IPS DF 4.7 (cell line): Measurements from ENCODE around the gene SCN8A.
"Not testable (repeated sequence)": the region's sequence is repeated elsewhere in the genome, so short reads cannot be mapped to it uniquely, and the experiment has no call there.

ENCODE experiments used
- DNase-seq: peaks from one replicate; pipeline ENCODE4 v3.0.0-alpha.2; 2013; ENCODE audit warnings: low spot score; ENCODE audit errors: extremely low read depth

SCN8A gene

DNA sequence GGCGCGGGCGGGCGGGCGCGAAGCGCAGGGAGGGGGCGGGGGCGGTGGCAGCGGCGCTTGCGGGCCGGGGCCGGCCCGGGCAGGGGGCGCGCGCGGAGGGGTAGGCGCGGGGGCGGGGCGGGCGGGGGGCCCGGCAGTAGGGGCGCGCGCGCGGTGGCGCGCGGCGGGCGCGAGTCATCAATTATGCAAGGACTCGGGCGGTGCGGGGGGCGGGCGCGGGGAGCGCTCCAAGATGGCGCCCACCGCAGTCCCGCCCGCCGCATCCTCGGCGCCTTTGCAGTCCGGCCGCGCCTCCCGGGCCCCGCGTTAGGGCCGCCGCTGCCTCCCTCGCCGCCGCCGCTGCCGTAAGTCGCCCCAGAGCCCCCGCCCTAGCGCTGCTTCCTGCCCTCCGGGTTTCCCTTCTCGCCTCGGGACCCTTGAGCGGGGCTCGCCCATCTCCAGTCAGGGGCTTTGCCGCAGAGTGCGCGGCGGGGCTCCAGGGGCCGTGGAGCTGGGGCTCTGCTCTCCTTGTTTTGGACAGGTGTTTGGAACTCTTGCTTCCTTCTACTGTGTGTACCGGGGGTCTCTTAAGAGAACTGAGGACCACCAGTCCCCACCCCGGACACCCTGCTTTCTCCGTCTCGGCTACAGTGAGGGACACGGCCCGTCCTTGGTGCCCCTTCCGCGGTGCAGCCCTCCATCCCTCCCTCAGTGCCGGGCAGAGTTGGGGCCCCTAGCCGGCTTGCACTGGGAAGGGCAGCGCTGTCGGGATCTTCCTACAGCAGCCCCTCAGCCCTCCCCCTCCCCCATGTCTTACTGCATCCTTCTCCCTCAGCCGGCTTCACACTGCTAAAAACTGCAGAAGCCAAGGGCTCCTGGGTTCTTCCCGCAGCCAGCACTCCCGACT is at the start of gene SCN8A:
SCN8A (plus strand) TSS at position 218 of the 886 bp plus-strand sequence. CDS start 71,585 bp downstream, outside the sequence.
- no peak for DNase-seq

DNA sequence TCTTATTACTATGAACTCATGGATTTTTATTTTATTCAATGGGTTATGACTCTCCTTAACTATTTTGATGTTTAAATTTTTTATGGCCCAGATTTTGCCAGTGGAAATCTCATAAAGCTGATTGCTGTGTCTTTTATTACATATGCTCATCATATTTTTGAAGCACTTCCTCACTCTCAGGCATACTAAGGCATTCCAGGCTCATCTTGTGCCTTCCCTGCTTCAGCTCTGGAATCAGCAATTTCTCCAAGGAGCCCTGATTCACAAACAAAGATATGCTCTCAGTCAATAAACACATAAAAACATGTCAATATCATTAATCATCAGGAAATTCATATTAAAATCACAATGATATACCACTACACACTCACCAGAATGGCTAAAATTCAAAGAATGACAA is 44.9 kb upstream of the SCN8A start:
- no peak for DNase-seq

DNA sequence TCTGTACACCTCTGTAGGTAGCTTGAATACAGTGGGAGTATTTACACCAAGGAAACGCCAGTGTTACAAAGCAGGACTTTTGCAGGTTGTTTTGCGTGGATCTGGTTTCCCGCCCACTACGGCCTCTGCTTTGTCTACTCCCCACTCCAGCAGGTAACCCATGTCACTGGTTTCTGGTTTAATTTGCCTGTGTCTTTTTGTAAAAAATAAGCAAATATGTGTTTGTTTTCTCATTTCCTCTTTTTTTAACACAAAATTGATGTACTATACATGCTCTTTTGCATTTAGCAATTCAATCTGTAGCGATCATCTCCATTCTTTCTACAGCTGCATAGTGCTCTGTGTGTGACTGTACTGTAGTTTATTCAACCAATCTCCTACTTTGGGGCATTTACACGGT is 43.4 kb upstream of the SCN8A start:
- DNase-seq = no peak

DNA sequence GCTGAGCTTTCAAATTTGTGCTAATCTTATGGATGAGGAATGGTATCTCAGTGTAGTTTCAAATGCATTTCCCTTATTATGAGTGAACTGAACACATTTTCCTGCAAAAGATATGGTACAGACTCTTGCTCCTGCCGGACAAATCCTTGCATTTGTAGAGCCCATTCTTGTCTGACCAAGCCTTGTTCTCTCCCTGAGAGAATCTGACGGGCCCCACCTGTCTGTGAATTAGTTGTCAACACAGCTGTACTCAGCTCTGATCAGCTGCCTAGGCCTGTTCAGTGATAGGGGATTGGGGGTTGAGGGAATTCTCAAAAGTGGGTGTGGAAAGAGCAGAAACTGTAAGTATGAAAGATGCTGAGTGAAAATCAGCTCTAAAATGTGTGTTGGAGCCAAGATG is 42.8 kb upstream of the SCN8A start:
- no peak for DNase-seq

DNA sequence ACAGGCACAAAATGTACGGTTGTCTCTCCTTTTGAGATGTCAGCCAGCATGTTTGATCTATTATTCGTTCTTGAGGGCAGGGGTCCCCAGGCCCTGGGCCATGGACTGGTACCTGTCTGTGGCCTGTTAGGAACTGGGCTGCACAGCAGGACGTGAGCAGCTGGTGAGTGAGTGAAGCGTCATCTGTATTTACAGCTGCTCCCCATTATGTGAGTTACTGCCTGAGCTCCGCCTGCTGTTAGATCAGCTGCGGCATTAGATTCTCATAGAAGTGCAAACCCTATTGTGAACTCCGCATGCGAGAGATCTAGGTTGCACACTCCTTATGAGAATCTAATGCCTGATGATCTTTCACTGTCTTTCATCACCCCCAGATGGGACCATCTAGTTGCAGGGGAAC is 41.4 kb upstream of the SCN8A start:
- DNase-seq = no peak

DNA sequence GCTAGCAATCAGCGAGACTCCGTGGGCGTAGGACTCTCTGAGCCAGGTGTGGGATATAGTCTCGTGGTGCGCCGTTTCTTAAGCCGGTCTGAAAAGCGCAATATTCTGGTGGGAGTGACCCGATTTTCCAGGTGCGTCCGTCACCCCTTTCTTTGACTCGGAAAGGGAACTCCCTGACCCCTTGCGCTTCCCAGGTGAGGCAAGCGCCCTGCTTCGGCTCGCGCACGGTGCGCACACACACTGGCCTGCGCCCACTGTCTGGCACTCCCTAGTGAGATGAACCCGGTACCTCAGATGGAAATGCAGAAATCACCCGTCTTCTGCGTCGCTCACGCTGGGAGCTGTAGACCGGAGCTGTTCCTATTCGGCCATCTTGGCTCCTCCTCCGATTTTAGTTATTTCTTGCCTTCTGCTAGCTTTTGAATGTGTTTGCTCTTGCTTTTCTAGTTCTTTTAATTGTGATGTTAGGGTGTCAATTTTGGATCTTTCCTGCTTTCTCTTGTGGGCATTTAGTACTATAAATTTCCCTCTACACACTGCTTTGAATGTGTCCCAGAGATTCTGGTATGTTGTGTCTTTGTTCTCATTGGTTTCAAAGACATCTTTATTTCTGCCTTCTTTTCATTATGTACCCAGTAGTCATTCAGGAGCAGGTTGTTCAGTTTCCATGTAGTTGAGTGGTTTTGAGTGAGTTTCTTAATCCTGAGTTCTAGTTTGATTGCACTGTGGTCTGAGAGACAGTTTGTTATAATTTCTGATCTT is 22.6 kb upstream of the SCN8A start:
- DNase-seq = not testable (repeated sequence)

DNA sequence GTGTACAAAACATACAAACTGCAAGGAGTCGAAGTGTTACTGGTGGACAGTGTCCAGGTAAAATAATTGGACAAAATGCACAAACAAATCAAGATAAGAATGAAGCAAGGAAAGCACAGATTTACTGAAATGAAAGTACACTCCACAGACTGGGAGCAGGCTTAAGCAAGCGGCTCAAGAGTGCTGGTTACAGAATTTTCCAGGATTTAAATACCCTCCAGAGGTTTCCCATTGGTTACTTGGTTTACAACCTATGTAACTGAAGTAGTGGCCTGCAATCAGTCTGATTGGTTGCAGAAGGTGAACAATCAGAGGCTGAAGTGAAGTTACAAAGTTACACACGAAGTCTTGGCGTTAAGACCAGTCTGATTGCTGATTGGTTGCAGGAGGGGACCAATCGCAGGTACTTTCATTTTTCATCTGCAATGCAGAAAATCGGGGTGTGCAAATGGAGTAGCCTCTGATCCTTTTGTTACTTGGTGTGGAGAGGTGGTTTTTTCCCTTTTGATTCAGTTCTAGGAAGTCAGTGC is 11.6 kb upstream of the SCN8A start:
- no peak for DNase-seq

DNA sequence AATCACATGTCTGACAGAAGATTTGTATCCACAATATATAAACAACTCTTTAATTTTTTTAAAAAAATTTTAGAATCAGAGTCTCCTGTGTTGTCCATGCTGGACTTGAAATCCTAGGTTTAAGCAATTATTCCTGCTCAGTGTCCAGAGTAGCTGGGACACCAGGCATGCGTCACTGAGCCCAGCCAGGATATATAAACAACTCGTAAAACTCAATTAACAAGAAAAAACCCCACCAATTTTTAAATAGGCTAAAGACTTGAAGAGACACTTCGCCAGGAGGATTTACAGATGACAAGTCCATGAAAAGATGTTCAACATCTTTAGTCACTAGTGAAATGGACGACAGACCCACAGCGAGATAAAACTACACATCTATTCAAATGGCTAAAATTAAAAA is 2.0 kb upstream of the SCN8A start:
- no peak for DNase-seq

DNA sequence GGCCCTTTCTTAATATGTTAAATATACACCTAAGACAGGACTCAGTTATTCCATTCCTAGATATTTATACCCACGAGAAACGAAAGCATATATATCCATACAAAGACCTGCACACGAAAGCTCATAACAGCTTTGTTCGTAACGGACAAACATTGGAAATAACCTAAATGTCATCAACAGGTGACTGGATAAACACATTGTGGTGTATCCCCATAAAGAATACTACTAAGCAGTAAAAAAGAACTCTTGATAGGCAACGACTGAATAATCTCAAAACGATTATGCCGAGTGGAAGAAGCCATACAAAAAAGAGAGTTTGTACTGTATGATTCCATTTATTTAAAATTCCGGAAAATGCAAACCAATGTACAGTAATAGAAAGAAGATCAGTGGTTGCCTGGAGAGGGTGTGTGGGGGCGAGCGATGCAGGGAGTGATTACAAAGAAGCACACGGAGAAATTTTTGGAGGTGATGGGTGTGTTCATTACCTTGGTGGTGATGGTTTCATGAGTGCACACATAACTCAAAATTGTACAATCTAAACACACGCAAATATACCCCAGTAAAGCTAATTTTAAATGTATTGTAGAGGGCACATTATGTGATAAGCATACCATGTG is 1.4 kb upstream of the SCN8A start:
- no peak for DNase-seq

DNA sequence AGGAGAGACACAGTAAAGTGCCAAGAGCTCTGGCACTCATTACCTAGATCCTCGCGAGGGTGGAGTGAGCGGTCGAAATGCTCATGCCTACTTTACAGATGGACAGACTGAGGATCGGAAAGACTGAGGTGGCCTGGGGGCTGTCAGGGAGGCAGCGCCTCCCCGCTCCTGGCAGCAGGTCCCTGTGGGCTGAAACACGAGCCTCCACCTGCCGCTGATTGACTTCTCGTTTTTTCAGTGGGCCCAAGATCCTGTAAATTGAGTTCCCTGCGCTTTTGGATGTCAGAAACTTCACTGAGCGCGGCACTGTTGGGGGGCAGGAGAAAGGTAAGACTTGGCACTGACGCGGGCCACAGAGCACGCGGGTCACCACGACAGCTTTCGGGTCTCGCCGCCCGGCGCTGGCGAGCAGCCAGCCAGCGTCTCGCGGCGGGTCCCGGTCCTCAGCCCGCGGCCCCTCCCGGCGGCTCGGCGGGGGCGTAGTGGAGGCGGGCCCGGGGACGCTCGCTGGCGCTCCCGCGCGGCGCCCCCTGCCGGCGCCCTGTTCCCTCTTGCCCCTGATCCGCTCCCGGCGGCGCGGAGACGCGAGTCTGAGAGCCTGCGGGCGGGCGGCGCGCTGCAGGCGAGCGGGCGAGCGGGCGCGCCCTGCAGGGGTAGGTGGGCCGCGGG is 552 bp upstream of the SCN8A start:
- DNase-seq = no peak

DNA sequence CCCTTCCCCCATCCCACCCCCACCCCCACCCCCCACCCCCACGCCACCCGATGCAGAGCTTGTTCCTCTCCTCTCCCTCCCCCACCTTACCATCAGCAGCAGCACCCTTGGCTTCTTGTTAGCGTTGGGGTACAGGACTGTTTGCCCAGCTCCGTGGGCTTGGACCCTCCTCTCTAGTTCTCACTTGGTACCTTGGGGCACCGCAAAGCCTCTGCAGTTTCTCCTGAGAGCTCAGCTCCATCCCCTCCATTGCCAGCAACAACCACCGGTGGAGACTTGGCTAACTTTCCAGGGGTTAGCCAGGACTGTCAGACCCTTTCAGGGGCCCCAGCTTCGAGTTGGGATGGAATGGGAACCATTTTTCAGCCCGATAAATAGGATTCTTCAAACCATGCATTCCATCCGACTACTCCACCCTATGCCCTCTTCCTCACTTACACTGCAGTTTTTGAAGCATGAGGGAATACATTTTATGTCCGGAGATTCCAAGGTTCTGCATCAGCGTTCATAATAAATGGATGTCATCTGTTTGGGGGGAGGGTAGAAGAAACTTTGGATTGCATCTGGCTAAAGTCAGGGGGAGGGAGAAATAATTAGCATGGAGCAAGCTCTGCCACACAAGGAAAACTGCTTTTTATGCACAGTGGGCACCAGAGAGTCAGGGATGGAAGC is 1.1 kb downstream of the SCN8A start:
- DNase-seq = no peak

DNA sequence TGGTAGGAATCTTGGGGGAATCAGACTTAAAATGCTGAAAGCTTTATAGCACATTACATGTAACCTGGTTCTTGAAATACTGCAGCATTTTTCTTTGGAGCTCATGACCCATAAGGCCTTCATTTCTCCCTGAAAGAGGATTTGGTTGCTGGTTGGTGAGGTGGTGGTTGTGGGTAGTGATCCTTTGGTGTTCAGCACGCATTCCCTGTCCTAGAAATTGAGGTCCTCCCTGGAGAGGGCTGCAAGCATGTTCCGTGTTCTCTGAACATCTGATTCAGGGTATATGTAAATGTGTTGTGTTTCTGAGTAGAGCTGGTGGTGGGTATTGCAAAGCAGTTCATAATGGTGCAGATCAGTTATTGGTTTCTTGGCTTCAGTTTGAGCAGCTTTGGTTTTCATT is 2.0 kb downstream of the SCN8A start:
- DNase-seq = no peak

DNA sequence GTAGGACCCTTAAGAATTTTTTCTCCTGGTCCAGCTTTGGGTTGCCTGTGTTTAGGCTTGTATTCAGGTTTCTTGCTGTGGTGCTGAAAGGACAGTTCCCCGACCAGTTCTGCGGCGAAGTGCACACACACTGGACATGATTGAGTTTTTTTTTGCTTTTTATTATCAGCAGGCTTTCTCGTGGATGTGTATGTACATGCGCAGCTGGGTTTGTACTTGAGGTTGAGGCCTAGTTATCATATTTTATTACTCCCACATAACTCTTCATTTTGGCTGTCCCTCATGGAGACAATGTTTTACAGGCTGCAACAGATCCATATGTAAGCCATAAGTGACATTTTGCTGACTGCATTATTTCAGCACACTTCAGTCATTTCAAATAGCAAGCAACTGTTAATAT is 2.5 kb downstream of the SCN8A start:
- DNase-seq = no peak

DNA sequence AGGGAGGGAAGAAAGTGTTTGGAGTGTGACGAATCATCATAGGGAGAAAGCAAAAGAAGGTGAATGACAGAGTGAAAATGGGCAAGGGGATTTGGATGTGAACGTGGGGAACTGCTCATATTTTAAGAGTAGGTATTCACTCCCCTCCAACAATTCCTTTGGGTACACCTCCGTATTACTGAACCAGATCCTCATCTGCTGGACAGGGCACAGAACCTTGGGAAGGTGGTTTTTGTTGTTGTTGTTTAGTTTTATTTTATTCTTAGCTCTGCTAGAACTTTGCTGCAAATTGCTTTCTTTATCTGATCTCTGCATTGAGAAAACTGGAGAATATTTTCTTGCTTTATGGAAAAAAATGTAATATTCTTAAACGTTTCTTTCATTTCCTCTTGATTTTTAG is 7.1 kb downstream of the SCN8A start:
- DNase-seq = no peak

DNA sequence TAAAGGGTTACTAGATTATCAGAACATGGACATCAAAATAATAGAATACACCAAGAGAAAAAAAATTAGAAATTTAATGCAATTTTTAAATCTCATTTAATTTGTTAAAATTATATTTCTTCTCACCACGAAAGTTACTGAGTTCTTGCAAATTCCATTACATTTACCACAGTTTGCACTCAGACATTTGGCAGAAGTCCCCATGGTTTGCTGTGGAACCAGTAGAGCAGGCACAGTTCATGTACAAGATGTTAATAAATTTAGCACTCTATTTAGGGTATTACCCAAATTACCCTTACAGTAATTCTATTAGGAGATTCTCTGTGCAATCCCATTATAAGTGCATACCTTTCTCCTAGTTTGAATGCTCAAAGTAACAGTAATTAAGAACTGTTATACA is 9.7 kb downstream of the SCN8A start:
- DNase-seq = no peak

DNA sequence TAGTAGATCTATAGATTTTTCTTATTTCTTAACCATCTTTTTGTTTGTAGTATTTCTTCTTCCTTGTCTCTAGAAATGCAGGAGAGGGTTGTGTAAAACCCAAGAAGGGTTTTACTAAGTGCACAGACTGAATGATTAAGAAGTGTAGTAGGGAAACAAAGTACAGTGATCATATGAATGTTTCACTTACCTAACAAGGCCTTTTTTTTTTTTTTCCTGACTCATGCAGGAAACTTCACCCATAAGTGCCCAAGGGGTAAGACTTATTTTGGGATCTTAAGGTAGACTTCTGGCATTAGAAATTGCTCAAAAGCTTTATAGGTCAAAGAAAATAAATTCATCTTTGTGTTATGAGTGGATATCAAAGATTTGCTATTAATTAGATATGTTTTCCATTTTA is 10.2 kb downstream of the SCN8A start:
- DNase-seq = no peak

DNA sequence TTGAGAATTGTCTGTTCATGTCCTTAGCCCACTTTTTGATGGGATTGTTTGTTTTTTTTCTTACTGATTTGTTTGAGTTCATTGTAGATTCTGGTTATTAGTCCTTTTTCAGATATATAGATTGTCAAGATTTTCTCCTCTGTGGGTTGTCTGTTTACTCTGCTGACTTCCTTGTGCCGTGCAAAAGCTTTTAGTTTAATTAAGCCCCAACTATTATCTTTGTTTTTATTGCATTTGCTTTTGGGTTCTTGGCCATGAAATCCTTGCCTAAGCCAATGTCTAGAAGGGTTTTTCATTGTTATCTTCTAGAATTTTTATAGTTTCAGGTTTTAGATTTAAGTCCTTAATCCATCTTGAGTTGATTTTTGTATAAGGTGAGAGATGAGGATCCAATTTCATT is 14.9 kb downstream of the SCN8A start:
- DNase-seq = not testable (repeated sequence)

DNA sequence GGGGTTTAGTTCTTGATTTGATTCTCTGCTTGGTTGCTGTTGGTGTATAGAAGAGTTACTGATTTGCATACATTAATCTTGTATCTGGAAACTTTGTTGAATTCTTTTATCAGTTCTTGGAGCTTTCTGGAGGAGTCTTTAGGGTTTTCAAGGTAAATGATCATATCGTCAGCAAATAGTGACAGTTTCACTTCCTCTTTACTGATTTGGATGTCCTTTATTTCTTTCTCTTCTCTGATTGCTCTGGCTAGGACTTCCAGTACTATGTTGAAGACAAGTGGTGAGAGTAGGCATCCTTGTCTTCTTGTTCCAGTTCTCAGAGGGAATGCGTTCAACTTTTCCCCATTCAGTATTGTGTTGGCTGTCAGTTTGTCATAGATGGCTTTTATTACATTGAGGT is 16.2 kb downstream of the SCN8A start:
- DNase-seq = not testable (repeated sequence)

DNA sequence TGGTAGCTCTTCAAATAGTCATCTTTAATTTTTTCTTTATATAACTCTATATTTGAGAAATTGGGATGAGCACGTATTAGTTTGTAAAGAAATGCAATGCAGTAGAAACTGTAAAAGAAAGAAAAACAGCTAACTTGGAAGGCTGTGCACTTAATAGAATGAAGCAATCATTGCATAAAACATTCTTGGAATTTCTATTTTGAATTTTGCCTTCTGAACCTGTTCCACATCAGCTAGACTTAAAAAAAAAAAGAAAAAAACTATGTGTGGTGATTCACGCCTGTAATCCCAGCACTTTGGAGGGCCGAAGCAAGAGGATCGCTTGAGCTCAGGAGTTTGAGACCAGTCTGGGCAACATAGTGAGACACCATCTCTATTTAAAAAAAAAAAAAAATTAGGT is 29.4 kb downstream of the SCN8A start:
- DNase-seq = no peak

DNA sequence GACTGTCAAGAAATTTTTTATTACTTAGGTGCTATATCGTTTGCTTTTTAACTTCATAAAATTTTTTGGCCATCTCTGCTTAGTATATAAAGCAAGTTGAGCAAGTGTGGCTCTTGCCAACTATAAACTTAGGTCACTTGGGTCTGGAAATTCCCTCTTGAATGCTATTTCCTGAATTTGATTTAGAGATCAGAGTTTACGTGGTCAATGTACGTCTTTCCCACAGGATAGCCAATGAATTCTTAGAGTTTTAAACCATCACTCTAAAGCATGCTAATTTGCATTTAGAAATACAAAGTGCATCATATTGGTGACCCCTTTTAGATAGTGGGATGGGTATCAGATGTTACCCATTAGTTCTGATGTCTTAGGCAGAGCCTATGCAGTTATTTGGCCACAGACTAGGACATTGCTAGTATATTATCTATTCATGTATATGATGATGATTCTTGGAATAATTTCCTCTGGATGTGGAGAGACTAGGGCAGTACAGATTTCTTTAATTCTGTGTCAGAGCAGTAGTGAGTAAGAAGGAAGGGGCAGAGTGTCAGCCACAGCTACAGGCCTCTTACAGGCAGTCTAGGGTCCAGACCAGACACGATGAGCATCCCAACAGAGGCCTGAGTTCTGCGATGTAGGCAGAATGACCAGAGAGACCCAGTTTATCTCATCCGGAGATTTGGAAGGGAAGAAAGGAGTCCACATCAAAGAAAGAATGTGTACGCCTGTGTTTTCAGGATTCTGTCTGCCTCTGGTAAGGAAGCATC is 30.3 kb downstream of the SCN8A start:
- no peak for DNase-seq
